ENCODE data around the gene SFT2D2. TPM values are rescaled to one million over a fixed set of nuclear protein-coding genes. Genes with fewer than 3 reads are reported as not detected.
A peak's percentile ranks its signal among the peaks of the same experiment; 100 is the strongest.

SFT2D2 gene
- total RNA-seq, 1 donor from 2014 or later = 36.8 TPM

DNA sequence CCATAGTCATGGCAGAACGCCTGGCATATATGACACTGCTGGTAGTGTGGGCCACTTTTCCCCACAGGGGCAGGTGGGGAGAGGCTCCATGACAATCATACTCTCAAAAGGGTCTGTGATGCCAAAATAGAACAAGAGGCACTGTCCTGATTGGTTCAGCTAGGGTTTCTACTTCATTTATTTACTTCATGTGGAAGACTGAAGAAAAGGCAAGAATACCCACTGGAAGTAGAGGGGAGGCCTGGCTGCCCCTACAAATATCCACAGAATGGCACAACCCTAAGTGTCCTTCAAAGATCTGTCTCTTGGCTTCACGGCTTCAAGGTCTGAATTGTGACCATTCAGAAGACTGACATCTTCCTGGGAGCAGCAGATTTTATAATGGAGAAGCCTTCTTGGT, 4.5 kb upstream of the SFT2D2 start:
- Mint-ChIP-seq H3K27me3 (ENCODE audit: unreplicated experiment) (peaks cover 5% of the 10 kb centered on the region), H3K4me3 (ENCODE audit: unreplicated experiment) (no peak overlapping the region), H3K27ac (ENCODE audit: unreplicated experiment) (no peak overlapping the region), H3K9me3 (ENCODE audit: unreplicated experiment) (no peaks in the 10 kb centered on the region), H3K36me3 (ENCODE audit: low read depth, unreplicated experiment) (no peaks in the 10 kb centered on the region), H3K4me1 (ENCODE audit: unreplicated experiment) (peaks cover 8% of the 10 kb centered on the region)
- TF ChIP-seq, protein P1, sequence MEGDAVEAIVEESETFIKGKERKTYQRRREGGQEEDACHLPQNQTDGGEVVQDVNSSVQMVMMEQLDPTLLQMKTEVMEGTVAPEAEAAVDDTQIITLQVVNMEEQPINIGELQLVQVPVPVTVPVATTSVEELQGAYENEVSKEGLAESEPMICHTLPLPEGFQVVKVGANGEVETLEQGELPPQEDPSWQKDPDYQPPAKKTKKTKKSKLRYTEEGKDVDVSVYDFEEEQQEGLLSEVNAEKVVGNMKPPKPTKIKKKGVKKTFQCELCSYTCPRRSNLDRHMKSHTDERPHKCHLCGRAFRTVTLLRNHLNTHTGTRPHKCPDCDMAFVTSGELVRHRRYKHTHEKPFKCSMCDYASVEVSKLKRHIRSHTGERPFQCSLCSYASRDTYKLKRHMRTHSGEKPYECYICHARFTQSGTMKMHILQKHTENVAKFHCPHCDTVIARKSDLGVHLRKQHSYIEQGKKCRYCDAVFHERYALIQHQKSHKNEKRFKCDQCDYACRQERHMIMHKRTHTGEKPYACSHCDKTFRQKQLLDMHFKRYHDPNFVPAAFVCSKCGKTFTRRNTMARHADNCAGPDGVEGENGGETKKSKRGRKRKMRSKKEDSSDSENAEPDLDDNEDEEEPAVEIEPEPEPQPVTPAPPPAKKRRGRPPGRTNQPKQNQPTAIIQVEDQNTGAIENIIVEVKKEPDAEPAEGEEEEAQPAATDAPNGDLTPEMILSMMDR (IDR thresholded peaks at IDR 0.05; ENCODE audit: unreplicated experiment) = no peak
- no peak for DNase-seq (ENCODE audit: low spot score)

DNA sequence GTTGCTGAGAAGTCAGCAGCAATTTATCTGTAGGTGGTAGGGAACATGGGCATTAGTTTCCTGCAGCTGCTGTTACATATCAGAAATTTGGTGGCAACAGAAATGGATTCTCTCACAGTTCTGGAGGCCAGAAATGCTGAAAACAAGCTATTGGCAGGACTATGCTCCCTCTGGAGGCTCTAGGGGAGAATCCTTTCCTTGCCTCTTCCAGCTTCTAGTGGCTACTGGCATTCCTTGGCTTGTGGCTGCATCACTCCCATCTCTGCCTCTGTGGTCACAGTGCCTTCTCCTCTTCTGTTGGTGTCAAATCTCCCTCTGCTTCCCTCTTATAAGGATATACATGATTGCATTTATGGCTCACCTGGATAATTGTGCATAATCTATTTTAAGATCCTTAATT, 2.5 kb upstream of the SFT2D2 start:
- Mint-ChIP-seq H3K4me3 (ENCODE audit: unreplicated experiment) (no peak overlapping the region), H3K4me1 (ENCODE audit: unreplicated experiment) (peaks cover 16% of the 10 kb centered on the region)

GRCh38 chr1:168223681-168224540, 1.9 kb upstream of the SFT2D2 start:
- no peak overlapping the region for H3K27ac Mint-ChIP-seq (ENCODE audit: unreplicated experiment)
- H3K36me3 Mint-ChIP-seq (ENCODE audit: low read depth, unreplicated experiment) = peaks cover 7% of the 10 kb centered on the region
- TF ChIP-seq, protein P1 (IDR thresholded peaks at IDR 0.05; ENCODE audit: unreplicated experiment) = no peak
- no peak for DNase-seq (ENCODE audit: low spot score)
- no peak overlapping the region for H3K4me3 Mint-ChIP-seq (ENCODE audit: unreplicated experiment)
- H3K9me3 Mint-ChIP-seq (ENCODE audit: unreplicated experiment) = no peaks in the 10 kb centered on the region
- H3K4me1 Mint-ChIP-seq (ENCODE audit: unreplicated experiment) = peaks cover 16% of the 10 kb centered on the region
- peaks cover 10% of the 10 kb centered on the region for H3K27me3 Mint-ChIP-seq (ENCODE audit: unreplicated experiment)

More for the DNA sequence above, 2.5 kb upstream of the SFT2D2 start:
- no peak for DNase-seq (ENCODE audit: low spot score)
- TF ChIP-seq, protein P1 (IDR thresholded peaks at IDR 0.05; ENCODE audit: unreplicated experiment) = no peak
- Mint-ChIP-seq H3K36me3 (ENCODE audit: low read depth, unreplicated experiment) (peaks cover 7% of the 10 kb centered on the region), H3K27ac (ENCODE audit: unreplicated experiment) (no peak overlapping the region), H3K27me3 (ENCODE audit: unreplicated experiment) (peaks cover 10% of the 10 kb centered on the region), H3K9me3 (ENCODE audit: unreplicated experiment) (no peaks in the 10 kb centered on the region)

DNA sequence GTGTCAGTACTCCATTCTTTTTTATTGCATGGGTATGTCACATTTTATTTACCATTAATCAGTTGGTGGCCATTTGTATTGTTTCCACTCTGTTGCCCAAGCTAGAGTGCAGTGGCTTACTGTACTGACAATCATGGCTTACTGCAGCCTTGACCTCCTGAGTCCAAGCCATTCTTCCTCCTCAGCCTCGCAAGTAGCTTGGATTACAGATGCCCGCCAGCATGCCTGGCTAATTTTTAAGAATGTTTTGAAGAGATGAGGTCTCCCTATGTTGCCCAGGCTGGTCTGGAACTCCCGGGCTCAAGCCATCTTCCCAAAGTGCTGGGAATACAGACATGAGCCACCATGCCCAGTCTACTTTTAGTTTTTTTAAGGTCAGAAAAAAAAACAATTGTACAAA, 813 bp upstream of the SFT2D2 start:
- Mint-ChIP-seq H3K9me3 (ENCODE audit: unreplicated experiment) (no peaks in the 10 kb centered on the region), H3K4me3 (ENCODE audit: unreplicated experiment) (peak overlapping the region; percentile 87), H3K27ac (ENCODE audit: unreplicated experiment) (no peak overlapping the region), H3K4me1 (ENCODE audit: unreplicated experiment) (peaks cover 16% of the 10 kb centered on the region), H3K36me3 (ENCODE audit: low read depth, unreplicated experiment) (peaks cover 7% of the 10 kb centered on the region), H3K27me3 (ENCODE audit: unreplicated experiment) (peaks cover 7% of the 10 kb centered on the region)
- no peak for DNase-seq (ENCODE audit: low spot score)
- TF ChIP-seq, protein P1 (IDR thresholded peaks at IDR 0.05; ENCODE audit: unreplicated experiment) = no peak

- no peaks in the 10 kb centered on the region for H3K9me3 Mint-ChIP-seq (ENCODE audit: unreplicated experiment)
- no peak for DNase-seq (ENCODE audit: low spot score)
- peak overlapping the region; percentile 22 for H3K27ac Mint-ChIP-seq (ENCODE audit: unreplicated experiment)
- peaks cover 7% of the 10 kb centered on the region for H3K27me3 Mint-ChIP-seq (ENCODE audit: unreplicated experiment)
- H3K4me1 Mint-ChIP-seq (ENCODE audit: unreplicated experiment) = peaks cover 16% of the 10 kb centered on the region
- TF ChIP-seq, protein P1 (IDR thresholded peaks at IDR 0.05; ENCODE audit: unreplicated experiment) = no peak
- H3K4me3 Mint-ChIP-seq (ENCODE audit: unreplicated experiment) = peak overlapping the region; percentile 97
- H3K36me3 Mint-ChIP-seq (ENCODE audit: low read depth, unreplicated experiment) = peaks cover 16% of the 10 kb centered on the region
Measured at GRCh38 chr1:168227620-168228019, 1.8 kb downstream of the SFT2D2 start.
